H9 (cell line): ENCODE measurements around the gene UNC5B. TPM values are rescaled to one million over a fixed set of nuclear protein-coding genes. Genes with fewer than 3 reads are reported as not detected.
"Not testable (repeated sequence)": the region's sequence is repeated elsewhere in the genome, so short reads cannot be mapped to it uniquely, and the experiment has no call there.

ENCODE experiments used
- DNase-seq: peaks from one replicate; pipeline ENCODE4 v3.0.0-alpha.2; 2017
- H2AFZ ChIP-seq: one replicate; pipeline ENCODE4 v1.6.1; 2013; ENCODE audit warnings: mild to moderate bottlenecking, low read length, control low read depth, moderate library complexity
- H2AK5ac ChIP-seq: 2 replicates; pipeline ENCODE4 v1.6.1; 2013; ENCODE audit warnings: low read length, control low read depth, mixed read lengths; ENCODE audit not compliant: insufficient read length
- H2BK120ac ChIP-seq: one replicate; pipeline ENCODE4 v1.6.1; 2013; ENCODE audit warnings: low read depth, mild to moderate bottlenecking, low read length, control low read depth, inconsistent platforms; ENCODE audit not compliant: poor library complexity, severe bottlenecking
- H2BK12ac ChIP-seq: 2 replicates; pipeline ENCODE4 v1.6.1; 2013; ENCODE audit warnings: low read length, control low read depth, mixed read lengths, low read depth; ENCODE audit not compliant: insufficient read length
- H2BK15ac ChIP-seq: 2 replicates; pipeline ENCODE4 v1.6.1; 2013; ENCODE audit warnings: low read depth, low read length, control low read depth
- H2BK20ac ChIP-seq: one replicate; pipeline ENCODE4 v1.6.1; 2013; ENCODE audit warnings: low read depth, mild to moderate bottlenecking, low read length, control low read depth, inconsistent platforms; ENCODE audit not compliant: poor library complexity, severe bottlenecking
- H2BK5ac ChIP-seq: 2 replicates; pipeline ENCODE4 v1.6.1; 2013; ENCODE audit warnings: low read length, control low read depth, mixed read lengths; ENCODE audit not compliant: insufficient read length
- H3K14ac ChIP-seq: 2 replicates; pipeline ENCODE4 v1.6.1; 2013; ENCODE audit warnings: low read length, control low read depth; ENCODE audit not compliant: insufficient read depth
- H3K18ac ChIP-seq: 2 replicates; pipeline ENCODE4 v1.6.1; 2013; ENCODE audit warnings: low read depth, mild to moderate bottlenecking, mixed read lengths, low read length, control low read depth; ENCODE audit not compliant: insufficient read length
- H3K23ac ChIP-seq: 2 replicates; pipeline ENCODE4 v1.6.1; 2013; ENCODE audit warnings: low read length, control low read depth, mixed read lengths, low read depth; ENCODE audit not compliant: insufficient read length
- H3K23me2 ChIP-seq: 2 replicates; pipeline ENCODE4 v1.6.1; 2013; ENCODE audit warnings: low read depth, mild to moderate bottlenecking, mixed read lengths, low read length, control low read depth; ENCODE audit not compliant: insufficient read length, poor library complexity, severe bottlenecking
- H3K27ac ChIP-seq: 2 replicates; pipeline ENCODE4 v1.5.1; 2013; ENCODE audit warnings: low read length, control low read depth, mixed read lengths, low read depth; ENCODE audit not compliant: insufficient read length
- H3K27me3 ChIP-seq: 2 replicates; pipeline ENCODE4 v1.6.1; 2013; ENCODE audit warnings: low read length, control low read depth, inconsistent platforms; ENCODE audit not compliant: insufficient read depth
- H3K4ac ChIP-seq: 2 replicates; pipeline ENCODE4 v1.6.1; 2013; ENCODE audit warnings: low read depth, mild to moderate bottlenecking, control low read depth, inconsistent platforms, low read length, moderate library complexity
- H3K4me1 ChIP-seq: 2 replicates; pipeline ENCODE4 v1.6.1; 2013; ENCODE audit warnings: low read length, control low read depth, inconsistent platforms; ENCODE audit not compliant: insufficient read depth
- H3K4me2 ChIP-seq: 2 replicates; pipeline ENCODE4 v1.6.1; 2013; ENCODE audit warnings: low read length, control low read depth, mixed read lengths; ENCODE audit not compliant: insufficient read length, insufficient read depth
- H3K56ac ChIP-seq: 2 replicates; pipeline ENCODE4 v1.6.1; 2013; ENCODE audit warnings: low read depth, mild to moderate bottlenecking, mixed read lengths, low read length, control low read depth; ENCODE audit not compliant: insufficient read length
- H3K79me1 ChIP-seq: 2 replicates; pipeline ENCODE4 v1.6.1; 2013; ENCODE audit warnings: low read depth, mild to moderate bottlenecking, moderate library complexity, low read length, control low read depth, inconsistent platforms; ENCODE audit not compliant: insufficient read depth, poor library complexity, severe bottlenecking
- H3K79me2 ChIP-seq: 2 replicates; pipeline ENCODE4 v1.6.1; 2013; ENCODE audit warnings: low read length, control low read depth, inconsistent platforms; ENCODE audit not compliant: insufficient read depth
- H3K9ac ChIP-seq: 2 replicates; pipeline ENCODE4 v1.6.1; 2013; ENCODE audit warnings: low read length, control low read depth, mixed read lengths; ENCODE audit not compliant: insufficient read length; ENCODE audit errors: extremely low read depth
- H3K9me3 ChIP-seq: one replicate; pipeline ENCODE4 v1.6.1; 2013; ENCODE audit warnings: low read depth, low read length, inconsistent platforms; ENCODE audit not compliant: control insufficient read depth
- H3T11ph ChIP-seq: one replicate; pipeline ENCODE4 v1.6.1; 2013; ENCODE audit warnings: mild to moderate bottlenecking, low read length, control low read depth, inconsistent platforms
- H4K20me1 ChIP-seq: one replicate; pipeline ENCODE4 v1.6.1; 2013; ENCODE audit not compliant: control insufficient read depth, insufficient read length, insufficient read depth
- H4K5ac ChIP-seq: 2 replicates; pipeline ENCODE4 v1.6.1; 2013; ENCODE audit warnings: low read depth, mild to moderate bottlenecking, mixed read lengths, low read length, control low read depth; ENCODE audit not compliant: insufficient read length
- H4K8ac ChIP-seq: replicated peaks from 2 replicates; pipeline ENCODE4 v1.6.1; 2013; ENCODE audit warnings: low read length, control low read depth, mixed read lengths, low read depth; ENCODE audit not compliant: insufficient read length
- H4K91ac ChIP-seq: 2 replicates; pipeline ENCODE4 v1.6.1; 2013; ENCODE audit warnings: low read depth, mild to moderate bottlenecking, moderate library complexity, mixed read lengths, low read length, control low read depth; ENCODE audit not compliant: insufficient read length
- H3K27ac Mint-ChIP-seq, 3 experiments: 2 replicates in 2 of 3; 3 replicates in 1 of 3; pipeline ENCODE4 v1.8.0; 2020 to 2021; ENCODE audit warnings: mixed read lengths in 3 of 3, mild to moderate bottlenecking in 1 of 3, moderate library complexity in 1 of 3
- H3K27me3 Mint-ChIP-seq: 2 replicates; pipeline ENCODE4 v1.8.0; 2021; ENCODE audit warnings: low read depth, mild to moderate bottlenecking, moderate library complexity, mixed read lengths
- H3K36me3 Mint-ChIP-seq, 3 experiments: 2 replicates in 2 of 3; 3 replicates in 1 of 3; pipeline ENCODE4 v1.8.0; 2020 to 2021; ENCODE audit warnings: low read depth in 3 of 3, mixed read lengths in 3 of 3; ENCODE audit not compliant: insufficient read depth in 1 of 3
- H3K4me1 Mint-ChIP-seq, 2 experiments: 2 replicates each; pipeline ENCODE4 v1.8.0; 2020; ENCODE audit warnings: mixed read lengths in 2 of 2
- H3K4me3 Mint-ChIP-seq, 2 experiments: 2 replicates in 1 of 2; 3 replicates in 1 of 2; pipeline ENCODE4 v1.8.0; 2020 to 2021; ENCODE audit warnings: mild to moderate bottlenecking in 2 of 2, mixed read lengths in 2 of 2, moderate library complexity in 1 of 2
- H3K9me3 Mint-ChIP-seq, 2 experiments: 2 replicates in 1 of 2; 3 replicates in 1 of 2; pipeline ENCODE4 v1.8.0; 2020; ENCODE audit warnings: mild to moderate bottlenecking in 2 of 2, mixed read lengths in 2 of 2, moderate library complexity in 1 of 2
- WGBS: extraction: QIAGEN DNeasy Blood & Tissue Kit; methylation state at CpG from one replicate; pipeline ENCODE4 v1.1.7; 2013; ENCODE audit warnings: missing lambda C conversion rate, low lambda C conversion rate, mixed read lengths; ENCODE audit not compliant: insufficient read length; ENCODE audit errors: extremely low coverage; 5-methylcytosine and 5-hydroxymethylcytosine counted together
- total RNA-seq: library from RNA; stranded (reverse); gene quantifications from 2 replicates; pipeline ENCODE4 v1.2.1, GENCODE V29; 2021
- TF ChIP-seq, protein P1 (sequence below): fragments of 200-600 bp; sonication (generic); conservative IDR thresholded peaks from 3 replicates; pipeline ENCODE4 v1.8.0; 2021; ENCODE audit warnings: antibody characterized with exemption, mild to moderate bottlenecking

The UNC5B gene
- total RNA-seq, 1 experiment from 2014 or later: 28.4 TPM

GRCh38 chr10:71272056-71272771, 59.8 kb downstream of the UNC5B start:
- no peak overlapping the region for H3K4me2 ChIP-seq
- H4K20me1 ChIP-seq: no peaks in the 10 kb centered on the region
- no peak overlapping the region for H3K9ac ChIP-seq
- no peaks in the 10 kb centered on the region for H3K79me2 ChIP-seq
- TF ChIP-seq, protein P1, sequence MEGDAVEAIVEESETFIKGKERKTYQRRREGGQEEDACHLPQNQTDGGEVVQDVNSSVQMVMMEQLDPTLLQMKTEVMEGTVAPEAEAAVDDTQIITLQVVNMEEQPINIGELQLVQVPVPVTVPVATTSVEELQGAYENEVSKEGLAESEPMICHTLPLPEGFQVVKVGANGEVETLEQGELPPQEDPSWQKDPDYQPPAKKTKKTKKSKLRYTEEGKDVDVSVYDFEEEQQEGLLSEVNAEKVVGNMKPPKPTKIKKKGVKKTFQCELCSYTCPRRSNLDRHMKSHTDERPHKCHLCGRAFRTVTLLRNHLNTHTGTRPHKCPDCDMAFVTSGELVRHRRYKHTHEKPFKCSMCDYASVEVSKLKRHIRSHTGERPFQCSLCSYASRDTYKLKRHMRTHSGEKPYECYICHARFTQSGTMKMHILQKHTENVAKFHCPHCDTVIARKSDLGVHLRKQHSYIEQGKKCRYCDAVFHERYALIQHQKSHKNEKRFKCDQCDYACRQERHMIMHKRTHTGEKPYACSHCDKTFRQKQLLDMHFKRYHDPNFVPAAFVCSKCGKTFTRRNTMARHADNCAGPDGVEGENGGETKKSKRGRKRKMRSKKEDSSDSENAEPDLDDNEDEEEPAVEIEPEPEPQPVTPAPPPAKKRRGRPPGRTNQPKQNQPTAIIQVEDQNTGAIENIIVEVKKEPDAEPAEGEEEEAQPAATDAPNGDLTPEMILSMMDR: no peak
- Mint-ChIP-seq H3K36me3 (no peaks in the 10 kb centered on the region), H3K27me3 (no peaks in the 10 kb centered on the region; the same call in 1 of the 2 replicates), H3K9me3 (peaks cover 0 to 3% of the 10 kb centered on the region in 2 experiments; a peak in 1 of 5 replicates), H3K4me1 (peaks cover 53 to 54% of the 10 kb centered on the region in 2 experiments), H3K4me3 (no peak overlapping the region), H3K27ac (peak overlapping the region in 1 of 3 experiments; percentile 57; a peak in 1 of 7 replicates)
- no peaks in the 10 kb centered on the region for H3K23me2 ChIP-seq
- no peak overlapping the region for H4K8ac ChIP-seq
- H3K4me1 ChIP-seq: peaks cover 8% of the 10 kb centered on the region; the same call in 1 of the 2 replicates
- H4K91ac ChIP-seq: no peak overlapping the region
- H2BK20ac ChIP-seq: no peak overlapping the region
- no peaks in the 10 kb centered on the region for H3K9me3 ChIP-seq
- H3K27ac ChIP-seq: no peak overlapping the region
- no peak overlapping the region for H3K23ac ChIP-seq
- H3K79me1 ChIP-seq: no peaks in the 10 kb centered on the region
- no peak overlapping the region for H3K56ac ChIP-seq
- H3T11ph ChIP-seq: no peak overlapping the region
- no peak overlapping the region for H2BK12ac ChIP-seq
- H2AFZ ChIP-seq: no peak overlapping the region
- H3K4ac ChIP-seq: no peak overlapping the region
- no peak for DNase-seq
- WGBS: no CpG with 5 or more reads among the region's 15 CpGs
- no peak overlapping the region for H3K18ac ChIP-seq
- H4K5ac ChIP-seq: no peak overlapping the region
- H2AK5ac ChIP-seq: no peak overlapping the region
- no peak overlapping the region for H3K14ac ChIP-seq
- no peak overlapping the region for H2BK120ac ChIP-seq
- H3K27me3 ChIP-seq: no peaks in the 10 kb centered on the region
- H2BK5ac ChIP-seq: no peak overlapping the region
- H2BK15ac ChIP-seq: no peak overlapping the region

- H3K27me3 ChIP-seq, H3K56ac ChIP-seq, H2BK12ac ChIP-seq, H3K4ac ChIP-seq, H3K18ac ChIP-seq, H3K4me2 ChIP-seq, H3K4me3 Mint-ChIP-seq, H3K9me3 Mint-ChIP-seq, H3K79me2 ChIP-seq, H4K91ac ChIP-seq, H3K36me3 Mint-ChIP-seq, H4K8ac ChIP-seq, H4K5ac ChIP-seq, H2BK15ac ChIP-seq, H3K4me1 ChIP-seq, H3K23ac ChIP-seq, H3K9me3 ChIP-seq, H3K9ac ChIP-seq, H3K27ac ChIP-seq, H3K23me2 ChIP-seq, H3K27me3 Mint-ChIP-seq, H2AK5ac ChIP-seq, H3K79me1 ChIP-seq, H3K27ac Mint-ChIP-seq, H2AFZ ChIP-seq, H2BK5ac ChIP-seq, H2BK20ac ChIP-seq, H3K14ac ChIP-seq, DNase-seq, H3T11ph ChIP-seq, H4K20me1 ChIP-seq, H2BK120ac ChIP-seq: not testable (repeated sequence)
- peaks cover 55 to 60% of the 10 kb centered on the region in 2 experiments for H3K4me1 Mint-ChIP-seq
- WGBS: no CpG with 5 or more reads among the region's 11 CpGs
These were observed 60.6 kb downstream of the UNC5B start for GRCh38 chr10:71272974-71273373.
